ENCODE data around the gene CINP. TPM values are rescaled to one million over a fixed set of nuclear protein-coding genes. Genes with fewer than 3 reads are reported as not detected.

Gene CINP
- total and polyA plus RNA-seq, 7 donors, result 12.5 to 46.2 (median 21.5) TPM

- Histone ChIP-seq H3K4me1 (peaks cover 0 to 48% (median 39%) of the 10 kb centered on the region in 4 donors), H3K27me3 (no peaks in the 10 kb centered on the region), H3K27ac (peak overlapping the region; percentile 95 to 97 (median 96)), H3K9me3 (no peaks in the 10 kb centered on the region), H3K4me3 (peak overlapping the region; percentile 60 to 86 (median 82)), H3K36me3 (no peaks in the 10 kb centered on the region)
- peak; percentile 67 for DNase-seq
- intact Hi-C loops (cut with DNase I), result loop anchor here (5.0 to 10.0 kb wide), 2 partner anchors 177 to 354 kb away; partner anchors contain the start of gene DYNC1H1
- no peak for TF ChIP-seq CTCF (IDR thresholded peaks at IDR 0.05)
- TF ChIP-seq POLR2AphosphoS5 (IDR thresholded peaks at IDR 0.05), result no peak
- TF ChIP-seq EP300 (IDR thresholded peaks at IDR 0.05), result no peak
- no peak for TF ChIP-seq POLR2A (IDR thresholded peaks at IDR 0.05)
- 56 to 62% methylated on average over 15 of the region's 15 CpGs for WGBS, 2 donors
Observed at GRCh38 chr14:102318781-102319276, 43.9 kb downstream of the CINP start.

- intact Hi-C loops (cut with DNase I), result loop anchor here (2.0 to 10.0 kb wide), 3 partner anchors 175 to 353 kb away; partner anchors contain the start of genes DYNC1H1 and HSP90AA1
- H3K27me3 ChIP-seq, result no peaks in the 10 kb centered on the region
- no peak for TF ChIP-seq CTCF (IDR thresholded peaks at IDR 0.05)
- no peak for TF ChIP-seq POLR2A (IDR thresholded peaks at IDR 0.05)
- TF ChIP-seq POLR2AphosphoS5 (IDR thresholded peaks at IDR 0.05), result no peak
- no peak for TF ChIP-seq EP300 (IDR thresholded peaks at IDR 0.05)
- H3K36me3 ChIP-seq, result no peaks in the 10 kb centered on the region
- peak overlapping the region; percentile 38 to 55 (median 48) for H3K4me3 ChIP-seq
- peaks cover 0 to 51% (median 42%) of the 10 kb centered on the region in 4 donors for H3K4me1 ChIP-seq
- no peaks in the 10 kb centered on the region for H3K9me3 ChIP-seq
- 14 to 48% methylated on average over 12 of the region's 12 CpGs for WGBS, 2 donors
- peak overlapping the region; percentile 87 to 96 (median 96) for H3K27ac ChIP-seq
- DNase-seq, result peak; percentile 57
Observed at GRCh38 chr14:102317564-102318248, 45.0 kb downstream of the CINP start.

- H3K4me1 ChIP-seq, result peaks cover 0 to 51% (median 42%) of the 10 kb centered on the region in 4 donors
- peak; percentile 97 for DNase-seq
- intact Hi-C loops (cut with DNase I), result loop anchor here (2.0 to 10.0 kb wide), 3 partner anchors 175 to 352 kb away; partner anchors contain the start of genes DYNC1H1 and HSP90AA1
- H3K4me3 ChIP-seq, result peak overlapping the region; percentile 38 to 55 (median 48)
- WGBS, 2 donors, result 1 to 2% methylated on average over 54 of the region's 54 CpGs
- TF ChIP-seq POLR2AphosphoS5 (IDR thresholded peaks at IDR 0.05) (peak in 2 of 4 donors; percentile 31 to 49), CTCF (IDR thresholded peaks at IDR 0.05) (peak; percentile 74 to 88 (median 78)), EP300 (IDR thresholded peaks at IDR 0.05) (no peak), POLR2A (IDR thresholded peaks at IDR 0.05) (no peak)
- H3K9me3 ChIP-seq, result no peaks in the 10 kb centered on the region
- H3K27ac ChIP-seq, result peak overlapping the region; percentile 87 to 96 (median 96)
- H3K27me3 ChIP-seq, result no peaks in the 10 kb centered on the region
- H3K36me3 ChIP-seq, result no peaks in the 10 kb centered on the region
Observed at GRCh38 chr14:102316743-102317563, 45.7 kb downstream of the CINP start.

- H3K4me1 ChIP-seq, result peaks cover 0 to 51% (median 42%) of the 10 kb centered on the region in 4 donors
- TF ChIP-seq POLR2A (IDR thresholded peaks at IDR 0.05) (no peak), EP300 (IDR thresholded peaks at IDR 0.05) (no peak), POLR2AphosphoS5 (IDR thresholded peaks at IDR 0.05) (no peak), CTCF (IDR thresholded peaks at IDR 0.05) (no peak)
- H3K9me3 ChIP-seq, result no peaks in the 10 kb centered on the region
- no peaks in the 10 kb centered on the region for H3K36me3 ChIP-seq
- peak overlapping the region; percentile 87 to 96 (median 96) for H3K27ac ChIP-seq
- 1 to 2% methylated on average over 10 of the region's 10 CpGs for WGBS, 2 donors
- H3K27me3 ChIP-seq, result no peaks in the 10 kb centered on the region
- intact Hi-C loops (cut with DNase I), result loop anchor here (2.0 to 10.0 kb wide), 3 partner anchors 174 to 352 kb away; partner anchors contain the start of genes DYNC1H1 and HSP90AA1
- H3K4me3 ChIP-seq, result peak overlapping the region; percentile 22 to 55 (median 48)
- no peak for DNase-seq
Observed at GRCh38 chr14:102316338-102316742, 46.4 kb downstream of the CINP start.
